ENCODE results near the gene CISH.

- TF ChIP-seq CTCF (conservative IDR thresholded peaks at IDR 0.05; ENCODE audit: low read depth, low read length) (no peak), EZH2phosphoT487 (IDR thresholded peaks at IDR 0.05; ENCODE audit: borderline replicate concordance, low read length) (no peak)
Observed at GRCh38 chr3:50620420-50620819, 8.8 kb upstream of the CISH start.

Measured in PC-3 (cell line).